Measurements from ENCODE around the gene WDR43. TPM values are rescaled to one million over a fixed set of nuclear protein-coding genes. Genes with fewer than 3 reads are reported as not detected.

Gene WDR43
- total and polyA plus RNA-seq, 7 donors: 8.4 to 45.3 (median 24.9) TPM

- TF ChIP-seq CTCF (IDR thresholded peaks at IDR 0.05) (no peak), POLR2AphosphoS5 (IDR thresholded peaks at IDR 0.05) (no peak), POLR2A (IDR thresholded peaks at IDR 0.05) (no peak), EP300 (IDR thresholded peaks at IDR 0.05) (no peak)
- Histone ChIP-seq H3K4me1 (no peaks in the 10 kb centered on the region), H3K4me3 (no peak overlapping the region), H3K27me3 (no peaks in the 10 kb centered on the region), H3K27ac (no peak overlapping the region), H3K36me3 (no peaks in the 10 kb centered on the region), H3K9me3 (no peaks in the 10 kb centered on the region)
- DNase-seq: peak; percentile 48
- intact Hi-C loops (cut with DNase I): no loop called here
- 85 to 87% methylated on average over 6 of the region's 6 CpGs for WGBS, 2 donors
Observed at GRCh38 chr2:28970464-28971160, 76.1 kb downstream of the WDR43 start.

DNA sequence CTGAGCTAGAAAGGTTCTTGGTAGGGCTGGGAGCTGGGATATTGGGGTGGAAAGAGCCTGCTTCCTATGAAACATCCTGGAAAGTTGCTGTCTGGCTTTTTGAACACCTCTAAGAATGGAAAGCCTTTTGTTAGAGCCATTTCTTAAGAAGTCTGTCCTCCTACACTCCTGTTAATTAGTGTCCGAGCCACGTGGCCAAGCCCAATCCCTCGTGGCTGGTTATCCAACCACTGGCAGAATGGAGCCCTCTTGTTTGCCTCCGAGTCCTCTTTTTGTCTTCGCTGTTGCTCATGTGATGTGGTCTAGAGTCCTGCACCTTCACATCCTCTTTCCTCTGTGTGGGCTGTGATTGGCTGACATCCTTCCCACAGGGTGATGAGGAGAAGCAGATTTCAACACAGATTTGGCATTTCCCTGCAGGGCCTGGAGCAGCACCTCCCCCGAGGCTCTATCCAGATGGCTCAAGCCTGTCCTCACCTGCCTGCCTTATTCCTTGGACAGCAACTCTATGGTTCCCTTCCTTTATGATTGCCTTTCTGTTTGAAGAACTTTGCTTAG, 78.4 kb downstream of the WDR43 start:
- DNase-seq: peak; percentile 13
- peaks cover 0 to 5% (median 0%) of the 10 kb centered on the region in 4 donors for H3K4me1 ChIP-seq
- intact Hi-C loops (cut with DNase I): no loop called here
- H3K4me3 ChIP-seq: no peak overlapping the region
- WGBS, 2 donors: 63 to 72% methylated on average over 6 of the region's 6 CpGs
- no peaks in the 10 kb centered on the region for H3K27me3 ChIP-seq
- no peak for TF ChIP-seq POLR2AphosphoS5 (IDR thresholded peaks at IDR 0.05)
- TF ChIP-seq CTCF (IDR thresholded peaks at IDR 0.05): no peak
- no peak for TF ChIP-seq EP300 (IDR thresholded peaks at IDR 0.05)
- TF ChIP-seq POLR2A (IDR thresholded peaks at IDR 0.05): no peak
- no peaks in the 10 kb centered on the region for H3K9me3 ChIP-seq
- no peak overlapping the region for H3K27ac ChIP-seq
- H3K36me3 ChIP-seq: no peaks in the 10 kb centered on the region

GRCh38 chr2:28974252-28974651, 79.8 kb downstream of the WDR43 start:
- peaks cover 0 to 5% (median 0%) of the 10 kb centered on the region in 4 donors for H3K4me1 ChIP-seq
- no peaks in the 10 kb centered on the region for H3K9me3 ChIP-seq
- no peaks in the 10 kb centered on the region for H3K27me3 ChIP-seq
- 91 to 95% methylated on average over 4 of the region's 4 CpGs for WGBS, 2 donors
- DNase-seq: no peak
- intact Hi-C loops (cut with DNase I): no loop called here
- H3K36me3 ChIP-seq: no peaks in the 10 kb centered on the region
- TF ChIP-seq CTCF (IDR thresholded peaks at IDR 0.05) (no peak), EP300 (IDR thresholded peaks at IDR 0.05) (no peak), POLR2AphosphoS5 (IDR thresholded peaks at IDR 0.05) (no peak), POLR2A (IDR thresholded peaks at IDR 0.05) (no peak)
- no peak overlapping the region for H3K27ac ChIP-seq
- no peak overlapping the region for H3K4me3 ChIP-seq

DNA sequence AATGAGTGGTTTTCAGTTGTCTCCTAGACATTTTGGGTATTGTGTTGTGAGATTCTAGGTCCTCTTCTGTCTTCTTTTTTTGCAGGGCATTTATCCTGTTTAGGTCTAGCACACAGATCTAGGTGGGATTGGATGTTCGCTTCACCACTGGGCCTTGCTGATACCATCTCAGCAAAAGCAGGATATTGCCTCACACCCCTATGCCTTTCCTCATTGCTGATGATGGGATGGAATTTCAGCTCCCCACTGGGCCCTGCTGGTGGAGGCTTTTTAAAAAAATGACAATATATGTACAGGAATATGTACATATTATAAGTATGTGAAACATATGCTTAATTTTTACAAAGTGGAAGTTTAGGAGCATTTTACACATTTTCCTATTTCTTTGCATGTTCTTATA, 81.2 kb downstream of the WDR43 start:
- H3K27ac ChIP-seq: no peak overlapping the region
- no peaks in the 10 kb centered on the region for H3K9me3 ChIP-seq
- H3K27me3 ChIP-seq: no peaks in the 10 kb centered on the region
- peaks cover 0 to 18% (median 9%) of the 10 kb centered on the region in 4 donors for H3K4me1 ChIP-seq
- 93 to 100% methylated on average over 1 of the region's 1 CpG for WGBS, 2 donors
- intact Hi-C loops (cut with DNase I): no loop called here
- peak; percentile 24 for DNase-seq
- H3K36me3 ChIP-seq: no peaks in the 10 kb centered on the region
- no peak overlapping the region for H3K4me3 ChIP-seq
- TF ChIP-seq EP300 (IDR thresholded peaks at IDR 0.05) (no peak), CTCF (IDR thresholded peaks at IDR 0.05) (no peak), POLR2AphosphoS5 (IDR thresholded peaks at IDR 0.05) (no peak), POLR2A (IDR thresholded peaks at IDR 0.05) (no peak)

Measured in sigmoid colon (tissue), 7 donors.